HepG2 (cell line): ENCODE measurements around the gene MB. TPM values are rescaled to one million over a fixed set of nuclear protein-coding genes. Genes with fewer than 3 reads are reported as not detected.

Experiments used
- AKAP8 ChIP-seq: sonication (generic); formaldehyde crosslinking; IDR thresholded peaks from 2 replicates; pipeline ENCODE4 v1.5.1; 2020; ENCODE audit warnings: mild to moderate bottlenecking, missing genetic modification reagents
- ISX ChIP-seq: sonication (generic); formaldehyde crosslinking; conservative IDR thresholded peaks from 2 replicates; pipeline ENCODE4 v1.5.0; 2020; ENCODE audit warnings: missing genetic modification reagents
- KDM5A ChIP-seq: fragments of 200-600 bp; sonication (generic); IDR thresholded peaks from 2 replicates; pipeline ENCODE4 v1.7.0; 2018; ENCODE audit warnings: antibody characterized with exemption, mild to moderate bottlenecking, low read length, borderline replicate concordance
- KLF13 ChIP-seq: sonication (generic); formaldehyde crosslinking; IDR thresholded peaks from 2 replicates; pipeline ENCODE4 v1.4.0; 2020; ENCODE audit warnings: mild to moderate bottlenecking, missing genetic modification reagents
- MATR3 ChIP-seq: sonication (generic); formaldehyde crosslinking; IDR thresholded peaks from 2 replicates; pipeline ENCODE4 v1.4.0; 2020; ENCODE audit warnings: missing genetic modification reagents
- MTA3 ChIP-seq: sonication (generic); formaldehyde crosslinking; IDR thresholded peaks from 2 replicates; pipeline ENCODE4 v1.4.0; 2020; ENCODE audit warnings: missing genetic modification reagents
- RXRB ChIP-seq: IDR thresholded peaks from 2 replicates; pipeline ENCODE4 v1.6.1; 2016; ENCODE audit warnings: borderline replicate concordance, missing genetic modification reagents, missing compliant biosample characterization
- USF2 ChIP-seq, 2 experiments: sonication (generic) in 1 of 2; formaldehyde crosslinking in 1 of 2; IDR thresholded peaks; 2 replicates each; pipeline versions ENCODE4 v1.5.1 to v1.6.1; 2011 to 2020; ENCODE audit warnings: borderline replicate concordance in 1 of 2, low read depth in 1 of 2, low read length in 1 of 2, mild to moderate bottlenecking in 1 of 2, missing genetic modification reagents in 1 of 2, moderate library complexity in 1 of 2
- YEATS4 ChIP-seq: sonication (generic); formaldehyde crosslinking; IDR thresholded peaks from 2 replicates; pipeline ENCODE4 v1.4.0; 2020; ENCODE audit warnings: missing genetic modification reagents, borderline replicate concordance
- ZFP90 ChIP-seq: sonication (generic); formaldehyde crosslinking; IDR thresholded peaks from 2 replicates; pipeline ENCODE4 v1.8.0; 2022; ENCODE audit warnings: missing genetic modification reagents, mild to moderate bottlenecking, inconsistent platforms, borderline replicate concordance
- ZNF207 ChIP-seq: fragments of 450-650 bp; IDR thresholded peaks from 2 replicates; pipeline ENCODE4 v1.6.1; 2016; ENCODE audit warnings: antibody characterized with exemption, borderline replicate concordance
- ZNF337 ChIP-seq: sonication (generic); formaldehyde crosslinking; IDR thresholded peaks from 2 replicates; pipeline ENCODE4 v1.5.1; 2020; ENCODE audit warnings: missing genetic modification reagents, low read depth, mild to moderate bottlenecking, borderline replicate concordance
- ZNF558 ChIP-seq: sonication (generic); formaldehyde crosslinking; IDR thresholded peaks from 2 replicates; pipeline ENCODE4 v1.9.0; 2022; ENCODE audit warnings: mild to moderate bottlenecking, missing genetic modification reagents, borderline replicate concordance
- ZNF678 ChIP-seq: sonication (generic); formaldehyde crosslinking; IDR thresholded peaks from 2 replicates; pipeline ENCODE4 v1.4.0; 2020; ENCODE audit warnings: mild to moderate bottlenecking, missing genetic modification reagents
- ZNF7 ChIP-seq: IDR thresholded peaks from 2 replicates; pipeline ENCODE4 v1.6.1; 2016; ENCODE audit warnings: missing biosample characterization, missing genetic modification reagents
- ZNF784 ChIP-seq: sonication (generic); formaldehyde crosslinking; IDR thresholded peaks from 2 replicates; pipeline ENCODE4 v1.5.1; 2020; ENCODE audit warnings: missing genetic modification reagents, mild to moderate bottlenecking, borderline replicate concordance
- polyA plus RNA-seq, 8 experiments: library from polyadenylated mRNA; depleted of rRNA in 3 of 8; stranded (reverse) in 7 of 8; unstranded in 1 of 8; fragments of >200 nt; fragmentation: Illumina TruSeq in 4 of 8; extraction: Trizol in 4 of 8; gene quantifications; 2 replicates each; pipeline versions ENCODE4 v1.2.1 to v1.2.3, GENCODE V29; 2011 to 2016; ENCODE audit warnings: low read depth in 4 of 8, missing spikeins in 1 of 8, mixed read lengths in 1 of 8; ENCODE audit not compliant: insufficient read depth in 1 of 8
- total RNA-seq, 5 experiments: library from RNA; depleted of rRNA; stranded (reverse); fragments of >200 nt; fragmentation: Illumina TruSeq; extraction: Trizol; gene quantifications; 2 replicates each; pipeline ENCODE4 v1.2.3, GENCODE V29; 2016; ENCODE audit warnings: low read depth in 1 of 5
- TF ChIP-seq, protein P1 (sequence below): sonication (generic); formaldehyde crosslinking; IDR thresholded peaks from 2 replicates; pipeline ENCODE4 v1.4.0; 2020; ENCODE audit warnings: mild to moderate bottlenecking, missing genetic modification reagents
- TF ChIP-seq, protein P2 (sequence below): sonication (generic); formaldehyde crosslinking; IDR thresholded peaks from 2 replicates; pipeline ENCODE4 v1.4.0; 2020; ENCODE audit warnings: missing genetic modification reagents

MB gene
- total and polyA plus RNA-seq, 2 of the 13 experiments (the other 11 are each of a cell fraction or from before 2014, with no cell fraction given) = 0.07 TPM; not detected in 1

- TF ChIP-seq, protein P1, sequence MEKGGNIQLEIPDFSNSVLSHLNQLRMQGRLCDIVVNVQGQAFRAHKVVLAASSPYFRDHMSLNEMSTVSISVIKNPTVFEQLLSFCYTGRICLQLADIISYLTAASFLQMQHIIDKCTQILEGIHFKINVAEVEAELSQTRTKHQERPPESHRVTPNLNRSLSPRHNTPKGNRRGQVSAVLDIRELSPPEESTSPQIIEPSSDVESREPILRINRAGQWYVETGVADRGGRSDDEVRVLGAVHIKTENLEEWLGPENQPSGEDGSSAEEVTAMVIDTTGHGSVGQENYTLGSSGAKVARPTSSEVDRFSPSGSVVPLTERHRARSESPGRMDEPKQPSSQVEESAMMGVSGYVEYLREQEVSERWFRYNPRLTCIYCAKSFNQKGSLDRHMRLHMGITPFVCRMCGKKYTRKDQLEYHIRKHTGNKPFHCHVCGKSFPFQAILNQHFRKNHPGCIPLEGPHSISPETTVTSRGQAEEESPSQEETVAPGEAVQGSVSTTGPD (CRISPR knock-in tag) = no peak
- TF ChIP-seq ZNF7 = no peak
- TF ChIP-seq ZNF558 (CRISPR knock-in tag) = no peak
- TF ChIP-seq, protein P2, sequence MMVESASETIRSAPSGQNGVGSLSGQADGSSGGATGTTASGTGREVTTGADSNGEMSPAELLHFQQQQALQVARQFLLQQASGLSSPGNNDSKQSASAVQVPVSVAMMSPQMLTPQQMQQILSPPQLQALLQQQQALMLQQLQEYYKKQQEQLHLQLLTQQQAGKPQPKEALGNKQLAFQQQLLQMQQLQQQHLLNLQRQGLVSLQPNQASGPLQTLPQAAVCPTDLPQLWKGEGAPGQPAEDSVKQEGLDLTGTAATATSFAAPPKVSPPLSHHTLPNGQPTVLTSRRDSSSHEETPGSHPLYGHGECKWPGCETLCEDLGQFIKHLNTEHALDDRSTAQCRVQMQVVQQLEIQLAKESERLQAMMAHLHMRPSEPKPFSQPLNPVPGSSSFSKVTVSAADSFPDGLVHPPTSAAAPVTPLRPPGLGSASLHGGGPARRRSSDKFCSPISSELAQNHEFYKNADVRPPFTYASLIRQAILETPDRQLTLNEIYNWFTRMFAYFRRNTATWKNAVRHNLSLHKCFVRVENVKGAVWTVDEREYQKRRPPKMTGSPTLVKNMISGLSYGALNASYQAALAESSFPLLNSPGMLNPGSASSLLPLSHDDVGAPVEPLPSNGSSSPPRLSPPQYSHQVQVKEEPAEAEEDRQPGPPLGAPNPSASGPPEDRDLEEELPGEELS = no peak
- TF ChIP-seq ZNF784 = no peak
- no peak for TF ChIP-seq ZNF207
- no peak for TF ChIP-seq KDM5A
- TF ChIP-seq USF2 (IDR thresholded peaks at IDR 0.05; ENCODE audit: low read depth, low read length) = no peak
- TF ChIP-seq USF2 (CRISPR knock-in tag; IDR thresholded peaks at IDR 0.05; ENCODE audit: borderline replicate concordance) = no peak
- no peak for TF ChIP-seq ISX (CRISPR knock-in tag)
- TF ChIP-seq KLF13 (CRISPR knock-in tag) = no peak
- no peak for TF ChIP-seq ZNF678 (CRISPR knock-in tag)
- no peak for TF ChIP-seq ZFP90
- TF ChIP-seq ZNF337 (CRISPR knock-in tag) = no peak
- no peak for TF ChIP-seq AKAP8
- no peak for TF ChIP-seq MATR3 (CRISPR knock-in tag)
- peak; percentile 69 for TF ChIP-seq RXRB (CRISPR knock-in tag)
- no peak for TF ChIP-seq MTA3 (CRISPR knock-in tag)
- TF ChIP-seq YEATS4 (CRISPR knock-in tag) = no peak
These were observed 25.2 kb upstream of the MB start (continued) for GRCh38 chr22:35642305-35642741.
